ENCODE data around the gene DYRK1A.
"Not testable (repeated sequence)": the region's sequence is repeated elsewhere in the genome, so short reads cannot be mapped to it uniquely, and the experiment has no call there.

The DYRK1A gene

GRCh38 chr21:37516998-37517397 is 150.4 kb downstream of the DYRK1A start:
- no peak overlapping the region for H2AFZ ChIP-seq (ENCODE audit: low read length)
- H3K9me3 ChIP-seq (replicated peaks; ENCODE audit: insufficient read depth, low read length): no peaks in the 10 kb centered on the region
- no peak overlapping the region for H3K27ac ChIP-seq (ENCODE audit: low read length)
- no peak for DNase-seq
- H4K20me1 ChIP-seq (ENCODE audit: insufficient read depth, low read length): no peaks in the 10 kb centered on the region
- H3K4me2 ChIP-seq (ENCODE audit: low read depth, low read length): no peak overlapping the region
- H3K4me1 ChIP-seq (ENCODE audit: low read length): no peaks in the 10 kb centered on the region
- H3K79me2 ChIP-seq (ENCODE audit: low read length): peaks cover 18% of the 10 kb centered on the region
- peaks cover 11% of the 10 kb centered on the region; the same call in 1 of the 2 replicates for H3K36me3 ChIP-seq (replicated peaks; ENCODE audit: insufficient read depth, low read length)
- TF ChIP-seq EZH2phosphoT487 (IDR thresholded peaks at IDR 0.05; ENCODE audit: low read length) (no peak), CTCF (IDR thresholded peaks at IDR 0.05; ENCODE audit: low read length) (no peak), EZH2 (optimal IDR thresholded peaks at IDR 0.05; ENCODE audit: low read depth, low read length) (no peak)
- no peak overlapping the region for H3K4me3 ChIP-seq (ENCODE audit: low read length)
- H3K27me3 ChIP-seq (replicated peaks; ENCODE audit: insufficient read depth, low read length): no peaks in the 10 kb centered on the region
- H3K9me2 ChIP-seq (replicated peaks; ENCODE audit: insufficient read depth, low read length): no peaks in the 10 kb centered on the region
- H3K9ac ChIP-seq (ENCODE audit: low read length): no peak overlapping the region
- no peaks in the 10 kb centered on the region for H3F3A ChIP-seq (ENCODE audit: insufficient read depth, low read length)

DNA sequence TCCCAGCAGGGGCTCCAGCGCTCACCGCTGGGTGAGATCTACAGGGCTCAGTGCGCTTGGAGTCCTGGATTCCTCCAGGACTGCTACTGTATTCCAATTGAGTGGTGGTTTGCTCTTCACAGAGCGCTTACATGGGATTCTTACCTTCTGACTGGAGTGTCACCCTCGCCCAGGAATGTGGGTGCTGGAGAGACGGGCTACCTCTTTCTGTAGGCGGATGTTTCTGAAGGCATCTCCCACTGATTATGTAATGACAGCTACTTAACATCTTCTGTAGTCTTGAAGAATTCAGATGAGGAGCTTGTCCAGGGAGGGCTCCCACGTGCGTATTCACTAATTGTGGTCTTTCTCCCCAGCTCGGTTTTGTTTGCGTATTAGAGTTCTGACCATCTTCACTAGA is 154.2 kb downstream of the DYRK1A start:
- no peak overlapping the region for H3K27ac ChIP-seq (ENCODE audit: low read length)
- H2AFZ ChIP-seq (ENCODE audit: low read length): no peak overlapping the region
- no peaks in the 10 kb centered on the region for H3K79me2 ChIP-seq (ENCODE audit: low read length)
- TF ChIP-seq EZH2 (optimal IDR thresholded peaks at IDR 0.05; ENCODE audit: low read depth, low read length): no peak
- TF ChIP-seq EZH2phosphoT487 (IDR thresholded peaks at IDR 0.05; ENCODE audit: low read length): no peak
- TF ChIP-seq CTCF (IDR thresholded peaks at IDR 0.05; ENCODE audit: low read length): no peak
- no peaks in the 10 kb centered on the region for H3K36me3 ChIP-seq (replicated peaks; ENCODE audit: insufficient read depth, low read length)
- H3K9me3 ChIP-seq (replicated peaks; ENCODE audit: insufficient read depth, low read length): no peaks in the 10 kb centered on the region
- H3K4me3 ChIP-seq (ENCODE audit: low read length): no peak overlapping the region
- no peaks in the 10 kb centered on the region for H3K9me2 ChIP-seq (replicated peaks; ENCODE audit: insufficient read depth, low read length)
- no peaks in the 10 kb centered on the region for H3K27me3 ChIP-seq (replicated peaks; ENCODE audit: insufficient read depth, low read length)
- H3K9ac ChIP-seq (ENCODE audit: low read length): no peak overlapping the region
- H4K20me1 ChIP-seq (ENCODE audit: insufficient read depth, low read length): no peaks in the 10 kb centered on the region
- no peak overlapping the region for H3K4me2 ChIP-seq (ENCODE audit: low read depth, low read length)
- DNase-seq: no peak
- no peaks in the 10 kb centered on the region for H3F3A ChIP-seq (ENCODE audit: insufficient read depth, low read length)
- peaks cover 4% of the 10 kb centered on the region; the same call in 1 of the 2 replicates for H3K4me1 ChIP-seq (ENCODE audit: low read length)

GRCh38 chr21:37521658-37522057 is 155.1 kb downstream of the DYRK1A start:
- no peak for TF ChIP-seq EZH2phosphoT487 (IDR thresholded peaks at IDR 0.05; ENCODE audit: low read length)
- H3K36me3 ChIP-seq (replicated peaks; ENCODE audit: insufficient read depth, low read length): no peaks in the 10 kb centered on the region
- no peaks in the 10 kb centered on the region for H3K9me2 ChIP-seq (replicated peaks; ENCODE audit: insufficient read depth, low read length)
- no peaks in the 10 kb centered on the region for H3K27me3 ChIP-seq (replicated peaks; ENCODE audit: insufficient read depth, low read length)
- H3F3A ChIP-seq (ENCODE audit: insufficient read depth, low read length): no peaks in the 10 kb centered on the region
- H3K9me3 ChIP-seq (replicated peaks; ENCODE audit: insufficient read depth, low read length): no peaks in the 10 kb centered on the region
- H3K4me2 ChIP-seq (ENCODE audit: low read depth, low read length): no peak overlapping the region
- H3K4me3 ChIP-seq (ENCODE audit: low read length): no peak overlapping the region
- no peaks in the 10 kb centered on the region for H4K20me1 ChIP-seq (ENCODE audit: insufficient read depth, low read length)
- no peak overlapping the region for H3K27ac ChIP-seq (ENCODE audit: low read length)
- DNase-seq: no peak
- H2AFZ ChIP-seq (ENCODE audit: low read length): no peak overlapping the region
- no peaks in the 10 kb centered on the region for H3K79me2 ChIP-seq (ENCODE audit: low read length)
- H3K9ac ChIP-seq (ENCODE audit: low read length): no peak overlapping the region
- H3K4me1 ChIP-seq (ENCODE audit: low read length): peaks cover 4% of the 10 kb centered on the region; the same call in 1 of the 2 replicates

GRCh38 chr21:37522641-37523295 is 156.2 kb downstream of the DYRK1A start:
- DNase-seq: no peak
- Histone ChIP-seq H3F3A (ENCODE audit: insufficient read depth, low read length) (no peaks in the 10 kb centered on the region), H3K4me2 (ENCODE audit: low read depth, low read length) (no peak overlapping the region)

GRCh38 chr21:37524944-37525343 is 158.4 kb downstream of the DYRK1A start:
- H3K79me2 ChIP-seq (ENCODE audit: low read length); H4K20me1 ChIP-seq (ENCODE audit: insufficient read depth, low read length); H3K4me2 ChIP-seq (ENCODE audit: low read depth, low read length); H3K27ac ChIP-seq (ENCODE audit: low read length); H3F3A ChIP-seq (ENCODE audit: insufficient read depth, low read length); H2AFZ ChIP-seq (ENCODE audit: low read length); H3K27me3 ChIP-seq (replicated peaks; ENCODE audit: insufficient read depth, low read length); H3K9me2 ChIP-seq (replicated peaks; ENCODE audit: insufficient read depth, low read length); H3K4me3 ChIP-seq (ENCODE audit: low read length); H3K9me3 ChIP-seq (replicated peaks; ENCODE audit: insufficient read depth, low read length); H3K36me3 ChIP-seq (replicated peaks; ENCODE audit: insufficient read depth, low read length); H3K9ac ChIP-seq (ENCODE audit: low read length); DNase-seq; H3K4me1 ChIP-seq (ENCODE audit: low read length): not testable (repeated sequence)

More at GRCh38 chr21:37522641-37523295, 156.2 kb downstream of the DYRK1A start:
- no peak overlapping the region for H3K9ac ChIP-seq (ENCODE audit: low read length)
- H3K4me3 ChIP-seq (ENCODE audit: low read length): no peak overlapping the region
- H3K9me3 ChIP-seq (replicated peaks; ENCODE audit: insufficient read depth, low read length): no peaks in the 10 kb centered on the region
- no peak overlapping the region for H3K27ac ChIP-seq (ENCODE audit: low read length)
- no peaks in the 10 kb centered on the region for H3K79me2 ChIP-seq (ENCODE audit: low read length)
- peaks cover 4% of the 10 kb centered on the region; the same call in 1 of the 2 replicates for H3K4me1 ChIP-seq (ENCODE audit: low read length)
- no peaks in the 10 kb centered on the region for H3K27me3 ChIP-seq (replicated peaks; ENCODE audit: insufficient read depth, low read length)
- no peaks in the 10 kb centered on the region for H4K20me1 ChIP-seq (ENCODE audit: insufficient read depth, low read length)
- H2AFZ ChIP-seq (ENCODE audit: low read length): no peak overlapping the region
- no peaks in the 10 kb centered on the region for H3K36me3 ChIP-seq (replicated peaks; ENCODE audit: insufficient read depth, low read length)
- TF ChIP-seq EZH2phosphoT487 (IDR thresholded peaks at IDR 0.05; ENCODE audit: low read length): no peak
- TF ChIP-seq CTCF (IDR thresholded peaks at IDR 0.05; ENCODE audit: low read length): no peak
- no peak for TF ChIP-seq EZH2 (optimal IDR thresholded peaks at IDR 0.05; ENCODE audit: low read depth, low read length)
- no peaks in the 10 kb centered on the region for H3K9me2 ChIP-seq (replicated peaks; ENCODE audit: insufficient read depth, low read length)

Data from MM.1S (cell line).